Embryonic facial prominence (tissue), 1 donor: Measurements from ENCODE around the gene KLF16.

Source experiments
- DNase-seq: peaks from one replicate; pipeline ENCODE4 v3.0.0-alpha.2; 2016; ENCODE audit errors: extremely low spot score

KLF16 gene

GRCh38 chr19:1807695-1808394 lies 55.5 kb downstream of the KLF16 start:
- DNase-seq: no peak

- DNase-seq: no peak
Measured at GRCh38 chr19:1807030-1807694, 56.2 kb downstream of the KLF16 start.

- DNase-seq: no peak
Measured at GRCh38 chr19:1806184-1807029, 57.0 kb downstream of the KLF16 start.

GRCh38 chr19:1805401-1806183 lies 57.8 kb downstream of the KLF16 start:
- DNase-seq: no peak

GRCh38 chr19:1804858-1805257 lies 58.5 kb downstream of the KLF16 start:
- no peak for DNase-seq
